Neural cell (in vitro differentiated cells): Measurements from ENCODE around the gene TSKU. TPM values are rescaled to one million over a fixed set of nuclear protein-coding genes. Genes with fewer than 3 reads are reported as not detected.

Experiments
- H2AFZ ChIP-seq: fragments of 200-600, 300-800 bp; sonication (generic), shearing (Covaris generic); 2 replicates; pipeline ENCODE4 v1.6.0; 2014; ENCODE audit warnings: low read depth, mild to moderate bottlenecking, antibody characterized with exemption, low read length, moderate library complexity
- H3F3A ChIP-seq: fragments of 200-600 bp; shearing (Covaris generic); 2 replicates; pipeline ENCODE4 v1.6.1; 2016; ENCODE audit warnings: mild to moderate bottlenecking, moderate library complexity, mixed read lengths, antibody characterized with exemption, low read length; ENCODE audit not compliant: insufficient read depth, poor library complexity, severe bottlenecking
- H3K27ac ChIP-seq: fragments of 200-600, 300-800 bp; sonication (generic), shearing (Covaris generic); 2 replicates; pipeline ENCODE4 v1.5.1; 2014; ENCODE audit warnings: mild to moderate bottlenecking, low read length, moderate library complexity
- H3K27me3 ChIP-seq: fragments of 300-800, 200-600 bp; sonication (generic), shearing (Covaris generic); 2 replicates; pipeline ENCODE4 v1.6.0; 2014; ENCODE audit warnings: mild to moderate bottlenecking, low read depth, low read length, moderate library complexity; ENCODE audit not compliant: insufficient read depth
- H3K36me3 ChIP-seq: fragments of 300-800, 200-600 bp; sonication (generic), shearing (Covaris generic); 2 replicates; pipeline ENCODE4 v1.5.1; 2014; ENCODE audit warnings: mild to moderate bottlenecking, antibody characterized with exemption, low read length, moderate library complexity; ENCODE audit not compliant: insufficient read depth
- H3K4me2 ChIP-seq: fragments of 300-800, 200-600 bp; sonication (generic), shearing (Covaris generic); 2 replicates; pipeline ENCODE4 v1.6.0; 2014; ENCODE audit warnings: mild to moderate bottlenecking, low read length
- H3K4me3 ChIP-seq: fragments of 300-800, 200-600 bp; sonication (generic), shearing (Covaris generic); 2 replicates; pipeline ENCODE4 v1.5.1; 2014; ENCODE audit warnings: mild to moderate bottlenecking, low read length, moderate library complexity
- H3K79me2 ChIP-seq: fragments of 200-600 bp; shearing (Covaris generic); replicated peaks from 2 replicates; pipeline ENCODE4 v1.6.0; 2014; ENCODE audit warnings: mild to moderate bottlenecking, low read length, moderate library complexity; ENCODE audit not compliant: insufficient read depth
- H3K9ac ChIP-seq: fragments of 300-800, 200-600 bp; sonication (generic), shearing (Covaris generic); 2 replicates; pipeline ENCODE4 v1.6.1; 2016; ENCODE audit warnings: mild to moderate bottlenecking, low read length, mixed read lengths
- H3K9me2 ChIP-seq: fragments of 200-600 bp; shearing (Covaris generic); 2 replicates; pipeline ENCODE4 v1.6.1; 2016; ENCODE audit warnings: mild to moderate bottlenecking, low read length, mixed read lengths; ENCODE audit not compliant: insufficient read depth
- H3K9me3 ChIP-seq: fragments of 200-600, 300-800 bp; sonication (generic), shearing (Covaris generic); 2 replicates; pipeline ENCODE4 v1.6.1; 2016; ENCODE audit warnings: mild to moderate bottlenecking, mixed run types, low read length, moderate library complexity, mixed read lengths
- H4K20me1 ChIP-seq: fragments of 200-600 bp; shearing (Covaris generic); 2 replicates; pipeline ENCODE4 v1.6.1; 2016; ENCODE audit warnings: mild to moderate bottlenecking, mixed run types; ENCODE audit not compliant: insufficient read depth
- EP300 ChIP-seq: fragments of 450-650 bp; conservative IDR thresholded peaks from 2 replicates; pipeline ENCODE4 v1.6.1; 2014; ENCODE audit warnings: antibody characterized with exemption, mild to moderate bottlenecking, moderate library complexity; ENCODE audit not compliant: poor library complexity, severe bottlenecking
- EZH2 ChIP-seq: fragments of 200-600, 300-800 bp; shearing (Covaris generic), sonication (generic); IDR thresholded peaks from 2 replicates; pipeline ENCODE4 v1.6.1; 2014; ENCODE audit warnings: antibody characterized with exemption, low read length, borderline replicate concordance, mild to moderate bottlenecking; ENCODE audit not compliant: insufficient read depth, poor library complexity, severe bottlenecking
- MXI1 ChIP-seq: fragments of 450-650 bp; conservative IDR thresholded peaks from 2 replicates; pipeline ENCODE4 v1.6.1; 2014; ENCODE audit warnings: antibody characterized with exemption, mild to moderate bottlenecking; ENCODE audit not compliant: poor library complexity, severe bottlenecking
- POLR2AphosphoS5 ChIP-seq: IDR thresholded peaks from 2 replicates; pipeline ENCODE4 v1.6.1; 2012
- RAD21 ChIP-seq: fragments of 450-650 bp; conservative IDR thresholded peaks from 2 replicates; pipeline ENCODE4 v1.6.1; 2014; ENCODE audit warnings: antibody characterized with exemption, mild to moderate bottlenecking, moderate library complexity
- REST ChIP-seq: IDR thresholded peaks from 2 replicates; pipeline ENCODE4 v1.6.1; 2012; ENCODE audit warnings: borderline replicate concordance
- SMC3 ChIP-seq: fragments of 450-650 bp; conservative IDR thresholded peaks from 2 replicates; pipeline ENCODE4 v1.6.1; 2014; ENCODE audit warnings: antibody characterized with exemption, mild to moderate bottlenecking, moderate library complexity; ENCODE audit not compliant: poor library complexity
- TAF1 ChIP-seq: IDR thresholded peaks from 2 replicates; pipeline ENCODE4 v1.6.1; 2012; ENCODE audit warnings: low read depth
- polyA plus RNA-seq: library from polyadenylated mRNA; depleted of rRNA; stranded (reverse); fragments of >200 nt; gene quantifications from 2 replicates; pipeline ENCODE4 v1.2.3, GENCODE V29; 2014
- TF ChIP-seq, protein P1 (sequence below): fragments of 450-650 bp; IDR thresholded peaks from 2 replicates; pipeline ENCODE4 v1.5.1; 2014; ENCODE audit warnings: antibody characterized with exemption, mild to moderate bottlenecking, moderate library complexity; ENCODE audit not compliant: poor library complexity, severe bottlenecking

TSKU gene
- polyA plus RNA-seq, 1 donor from 2014 or later, result 3.5 TPM

- no peak overlapping the region for H3K27ac ChIP-seq
These were observed 21.3 kb upstream of the TSKU start for GRCh38 chr11:76761718-76762355.

DNA sequence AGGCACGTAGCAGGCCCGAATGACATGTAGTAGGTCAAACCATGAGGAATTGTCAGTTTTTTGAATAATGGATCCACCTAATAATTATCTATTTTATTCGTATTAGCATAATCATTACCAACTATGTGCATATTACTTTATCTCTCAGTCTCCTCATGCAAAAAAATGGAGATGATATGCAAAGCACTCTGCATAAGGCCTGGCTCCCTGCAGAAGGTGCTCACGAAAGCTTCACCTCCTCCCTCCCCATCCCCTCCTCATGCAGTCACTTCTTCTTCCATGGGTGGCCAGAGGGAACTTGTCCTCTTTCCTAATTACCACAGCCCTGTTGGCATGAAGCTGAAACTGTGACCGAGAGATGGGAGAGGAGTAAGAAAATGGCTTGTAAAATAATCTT is 20.8 kb upstream of the TSKU start:
- Histone ChIP-seq H2AFZ (no peak overlapping the region), H3F3A (no peaks in the 10 kb centered on the region), H3K4me3 (no peak overlapping the region), H3K9me3 (no peaks in the 10 kb centered on the region), H3K36me3 (no peaks in the 10 kb centered on the region), H3K4me2 (no peak overlapping the region), H3K9ac (no peak overlapping the region), H4K20me1 (no peaks in the 10 kb centered on the region), H3K79me2 (no peaks in the 10 kb centered on the region), H3K27me3 (no peaks in the 10 kb centered on the region), H3K27ac (no peak overlapping the region), H3K9me2 (no peaks in the 10 kb centered on the region)
- TF ChIP-seq MXI1, result no peak
- TF ChIP-seq SMC3, result no peak
- no peak for TF ChIP-seq TAF1
- no peak for TF ChIP-seq POLR2AphosphoS5
- no peak for TF ChIP-seq REST
- TF ChIP-seq EP300, result no peak
- TF ChIP-seq RAD21, result no peak
- TF ChIP-seq, protein P1, sequence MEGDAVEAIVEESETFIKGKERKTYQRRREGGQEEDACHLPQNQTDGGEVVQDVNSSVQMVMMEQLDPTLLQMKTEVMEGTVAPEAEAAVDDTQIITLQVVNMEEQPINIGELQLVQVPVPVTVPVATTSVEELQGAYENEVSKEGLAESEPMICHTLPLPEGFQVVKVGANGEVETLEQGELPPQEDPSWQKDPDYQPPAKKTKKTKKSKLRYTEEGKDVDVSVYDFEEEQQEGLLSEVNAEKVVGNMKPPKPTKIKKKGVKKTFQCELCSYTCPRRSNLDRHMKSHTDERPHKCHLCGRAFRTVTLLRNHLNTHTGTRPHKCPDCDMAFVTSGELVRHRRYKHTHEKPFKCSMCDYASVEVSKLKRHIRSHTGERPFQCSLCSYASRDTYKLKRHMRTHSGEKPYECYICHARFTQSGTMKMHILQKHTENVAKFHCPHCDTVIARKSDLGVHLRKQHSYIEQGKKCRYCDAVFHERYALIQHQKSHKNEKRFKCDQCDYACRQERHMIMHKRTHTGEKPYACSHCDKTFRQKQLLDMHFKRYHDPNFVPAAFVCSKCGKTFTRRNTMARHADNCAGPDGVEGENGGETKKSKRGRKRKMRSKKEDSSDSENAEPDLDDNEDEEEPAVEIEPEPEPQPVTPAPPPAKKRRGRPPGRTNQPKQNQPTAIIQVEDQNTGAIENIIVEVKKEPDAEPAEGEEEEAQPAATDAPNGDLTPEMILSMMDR, result no peak

More at GRCh38 chr11:76761718-76762355, 21.3 kb upstream of the TSKU start:
- no peaks in the 10 kb centered on the region for H3K9me3 ChIP-seq
- H3K9ac ChIP-seq, result no peak overlapping the region
- TF ChIP-seq REST (no peak), SMC3 (no peak), RAD21 (no peak), EP300 (no peak), TAF1 (no peak), EZH2 (no peak), MXI1 (no peak), POLR2AphosphoS5 (no peak)
- TF ChIP-seq, protein P1, result no peak
- no peaks in the 10 kb centered on the region for H4K20me1 ChIP-seq
- no peaks in the 10 kb centered on the region for H3F3A ChIP-seq
- H3K4me2 ChIP-seq, result no peak overlapping the region
- no peaks in the 10 kb centered on the region for H3K36me3 ChIP-seq
- H2AFZ ChIP-seq, result no peak overlapping the region
- H3K27me3 ChIP-seq, result no peaks in the 10 kb centered on the region
- H3K79me2 ChIP-seq, result no peaks in the 10 kb centered on the region
- H3K9me2 ChIP-seq, result no peaks in the 10 kb centered on the region
- no peak overlapping the region for H3K4me3 ChIP-seq
